K562 (cell line): ENCODE results near the gene CDCP1. TPM values are rescaled to one million over a fixed set of nuclear protein-coding genes. Genes with fewer than 3 reads are reported as not detected.
A peak's percentile ranks its signal among the peaks of the same experiment; 100 is the strongest.

Experiments used
- ARID4B ChIP-seq: sonication (generic); formaldehyde crosslinking; IDR thresholded peaks from 2 replicates; pipeline ENCODE4 v1.8.0; 2022; ENCODE audit warnings: mild to moderate bottlenecking, missing genetic modification reagents
- CBX2 ChIP-seq: fragments of 200-600 bp; sonication (generic); IDR thresholded peaks from one replicate; pipeline ENCODE4 v1.6.1; 2012; ENCODE audit warnings: mild to moderate bottlenecking, low read length, inconsistent platforms; ENCODE audit not compliant: insufficient read depth, poor library complexity, severe bottlenecking
- FOS ChIP-seq: IDR thresholded peaks from 3 replicates; pipeline ENCODE4 v1.6.1; 2011; ENCODE audit not compliant: insufficient read length; ENCODE audit errors: extremely low read depth
- HDGF ChIP-seq: fragments of 450-650 bp; IDR thresholded peaks from 2 replicates; pipeline ENCODE4 v1.6.1; 2016
- KLF10 ChIP-seq: fragments of 250-450 bp; sonication (Bioruptor Pico); IDR thresholded peaks from 2 replicates; pipeline ENCODE4 v1.6.1; 2021; ENCODE audit warnings: matching md5 sums
- LARP7 ChIP-seq: fragments of 450-650 bp; IDR thresholded peaks from 2 replicates; pipeline ENCODE4 v1.6.1; 2016
- MAFF ChIP-seq: IDR thresholded peaks from 2 replicates; pipeline ENCODE4 v1.6.1; 2012; ENCODE audit warnings: low read length, improper control_type of control experiment
- MEIS2 ChIP-seq: fragments of 450-650 bp; IDR thresholded peaks from 2 replicates; pipeline ENCODE4 v1.6.1; 2014; ENCODE audit warnings: mild to moderate bottlenecking; ENCODE audit not compliant: partially characterized antibody
- PURB ChIP-seq: sonication (generic); formaldehyde crosslinking; IDR thresholded peaks from 2 replicates; pipeline ENCODE4 v1.9.0; 2021; ENCODE audit warnings: low read depth, mild to moderate bottlenecking, missing genetic modification reagents
- RBBP5 ChIP-seq: fragments of 200-600 bp; sonication (generic); IDR thresholded peaks from 2 replicates; pipeline ENCODE4 v1.6.1; 2012; ENCODE audit warnings: borderline replicate concordance, mild to moderate bottlenecking, low read length, control low read depth, inconsistent platforms; ENCODE audit not compliant: insufficient read depth, poor library complexity, severe bottlenecking
- RCOR1 ChIP-seq, 2 experiments: IDR thresholded peaks; 2 replicates each; pipeline ENCODE4 v1.6.1; 2012; ENCODE audit warnings: low read depth in 2 of 2, low read length in 2 of 2, borderline replicate concordance in 1 of 2, improper control_type of control experiment in 1 of 2
- ZNF740 ChIP-seq, 3 experiments: fragments of 200-800 bp in 1 of 3; sonication (Bioruptor generic) in 1 of 3; sonication (generic) in 1 of 3; formaldehyde crosslinking in 1 of 3; IDR thresholded peaks; 2 replicates each; pipeline versions ENCODE4 v1.6.1 to v1.8.0; 2016 to 2022; ENCODE audit warnings: mild to moderate bottlenecking in 2 of 3, missing compliant biosample characterization in 2 of 3, missing genetic modification characterization in 2 of 3, missing genetic modification reagents in 1 of 3
- polyA plus RNA-seq, 8 experiments: library from polyadenylated mRNA; depleted of rRNA in 4 of 8; stranded (reverse) in 5 of 8; unstranded in 3 of 8; fragments of >200 nt; fragmentation: Nextera tagmentation in 2 of 8; fragmentation: Illumina TruSeq in 1 of 8; extraction: Ambion mirVana in 2 of 8; extraction: Trizol in 1 of 8; gene quantifications; 2 replicates each; pipeline versions ENCODE4 v1.2.1 to v1.2.3, GENCODE V29; 2011 to 2014; ENCODE audit warnings: inconsistent platforms in 1 of 8, missing spikeins in 1 of 8
- total RNA-seq, 7 experiments: library from RNA; depleted of rRNA in 6 of 7; stranded (reverse); fragments of >200 nt in 6 of 7; fragmentation: Illumina TruSeq in 2 of 7; extraction: Trizol in 2 of 7; gene quantifications; 2 replicates each; pipeline versions ENCODE4 v1.2.1 to v1.2.3, GENCODE V29; 2011 to 2021; ENCODE audit warnings: low replicate concordance in 1 of 7
- TF ChIP-seq, protein P1 (sequence below): fragments of 250-450 bp; sonication (Bioruptor Pico); IDR thresholded peaks from 2 replicates; pipeline ENCODE4 v1.8.0; 2022; ENCODE audit warnings: inconsistent platforms, mild to moderate bottlenecking, moderate library complexity, borderline replicate concordance
- TF ChIP-seq, protein P2 (sequence below): fragments of 450-650 bp; IDR thresholded peaks from 2 replicates; pipeline ENCODE4 v1.6.1; 2016; ENCODE audit warnings: missing biosample characterization, missing genetic modification characterization

The CDCP1 gene
- total and polyA plus RNA-seq, 9 of the 15 experiments (the other 6 are each of a cell fraction or from before 2014, with no cell fraction given) = 3.9 to 16.4 (median 5.2) TPM

DNA sequence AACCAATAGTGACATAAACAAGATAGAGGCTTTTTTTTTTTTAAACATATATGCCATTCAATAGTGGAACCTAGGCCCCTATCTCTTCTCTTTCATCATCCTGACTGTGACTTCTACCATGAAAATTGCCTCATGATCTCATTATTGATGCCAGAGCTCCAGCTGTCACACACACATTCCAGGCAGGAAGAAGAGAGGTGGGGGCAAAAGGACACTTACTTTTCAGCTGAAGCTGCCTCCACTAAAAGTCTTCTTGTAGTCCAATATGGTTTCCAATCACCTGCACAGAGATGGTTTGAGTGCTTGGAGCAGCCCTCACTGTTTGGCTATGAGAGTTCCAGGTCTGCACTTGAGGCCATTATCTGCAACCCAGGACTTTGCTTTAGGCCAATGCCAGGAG is 75.1 kb downstream of the CDCP1 start (continued):
- TF ChIP-seq ARID4B (CRISPR knock-in tag) (no peak), MAFF (no peak), HDGF (no peak), LARP7 (no peak), PURB (no peak), CBX2 (no peak), MEIS2 (no peak), KLF10 (CRISPR knock-in tag) (no peak), ZNF740 (CRISPR knock-in tag; IDR thresholded peaks at IDR 0.05) (no peak), ZNF740 (tag; IDR thresholded peaks at IDR 0.05) (no peak), FOS (no peak), RCOR1 (IDR thresholded peaks at IDR 0.05; ENCODE audit: borderline replicate concordance in 1 of 2, low read depth in 2 of 2, low read length in 2 of 2) (peak; percentile 63 to 93), RBBP5 (no peak)
- TF ChIP-seq, protein P1, sequence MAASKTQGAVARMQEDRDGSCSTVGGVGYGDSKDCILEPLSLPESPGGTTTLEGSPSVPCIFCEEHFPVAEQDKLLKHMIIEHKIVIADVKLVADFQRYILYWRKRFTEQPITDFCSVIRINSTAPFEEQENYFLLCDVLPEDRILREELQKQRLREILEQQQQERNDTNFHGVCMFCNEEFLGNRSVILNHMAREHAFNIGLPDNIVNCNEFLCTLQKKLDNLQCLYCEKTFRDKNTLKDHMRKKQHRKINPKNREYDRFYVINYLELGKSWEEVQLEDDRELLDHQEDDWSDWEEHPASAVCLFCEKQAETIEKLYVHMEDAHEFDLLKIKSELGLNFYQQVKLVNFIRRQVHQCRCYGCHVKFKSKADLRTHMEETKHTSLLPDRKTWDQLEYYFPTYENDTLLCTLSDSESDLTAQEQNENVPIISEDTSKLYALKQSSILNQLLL (CRISPR knock-in tag) = no peak
- TF ChIP-seq, protein P2, sequence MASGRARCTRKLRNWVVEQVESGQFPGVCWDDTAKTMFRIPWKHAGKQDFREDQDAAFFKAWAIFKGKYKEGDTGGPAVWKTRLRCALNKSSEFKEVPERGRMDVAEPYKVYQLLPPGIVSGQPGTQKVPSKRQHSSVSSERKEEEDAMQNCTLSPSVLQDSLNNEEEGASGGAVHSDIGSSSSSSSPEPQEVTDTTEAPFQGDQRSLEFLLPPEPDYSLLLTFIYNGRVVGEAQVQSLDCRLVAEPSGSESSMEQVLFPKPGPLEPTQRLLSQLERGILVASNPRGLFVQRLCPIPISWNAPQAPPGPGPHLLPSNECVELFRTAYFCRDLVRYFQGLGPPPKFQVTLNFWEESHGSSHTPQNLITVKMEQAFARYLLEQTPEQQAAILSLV (tag) = no peak
